ENCODE results near the gene ZNF287.
A peak's percentile ranks its signal among the peaks of the same experiment; 100 is the strongest.

Gene ZNF287

GRCh38 chr17:16515933-16516332 lies 53.1 kb downstream of the ZNF287 start:
- DNase-seq: peak; percentile 19

DNA sequence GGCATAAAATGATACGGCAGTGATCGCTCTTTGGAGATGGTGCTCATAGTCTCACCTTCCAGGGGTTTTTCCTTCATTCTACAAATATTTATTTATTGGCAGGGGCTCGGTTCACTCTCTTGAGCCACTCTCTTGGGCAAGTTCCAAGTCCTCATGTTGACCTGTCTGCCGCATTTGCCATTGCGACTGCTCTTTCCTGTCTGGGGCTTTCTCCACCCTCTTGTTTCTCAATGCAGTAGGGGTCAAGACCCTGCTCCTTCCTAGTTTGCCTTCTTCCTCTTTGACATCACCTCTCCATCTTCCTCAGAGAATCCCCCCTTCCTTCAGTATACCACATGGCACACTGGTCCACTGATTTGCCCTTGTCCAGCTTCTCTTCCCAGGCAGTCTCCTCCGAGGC lies 55.1 kb downstream of the ZNF287 start:
- peak; percentile 64 for DNase-seq

GRCh38 chr17:16512011-16512410 lies 57.0 kb downstream of the ZNF287 start:
- DNase-seq: peak; percentile 82

GRCh38 chr17:16511593-16511992 lies 57.4 kb downstream of the ZNF287 start:
- DNase-seq: no peak

GRCh38 chr17:16507918-16508533 lies 61.0 kb downstream of the ZNF287 start:
- peak; percentile 27 for DNase-seq

DNA sequence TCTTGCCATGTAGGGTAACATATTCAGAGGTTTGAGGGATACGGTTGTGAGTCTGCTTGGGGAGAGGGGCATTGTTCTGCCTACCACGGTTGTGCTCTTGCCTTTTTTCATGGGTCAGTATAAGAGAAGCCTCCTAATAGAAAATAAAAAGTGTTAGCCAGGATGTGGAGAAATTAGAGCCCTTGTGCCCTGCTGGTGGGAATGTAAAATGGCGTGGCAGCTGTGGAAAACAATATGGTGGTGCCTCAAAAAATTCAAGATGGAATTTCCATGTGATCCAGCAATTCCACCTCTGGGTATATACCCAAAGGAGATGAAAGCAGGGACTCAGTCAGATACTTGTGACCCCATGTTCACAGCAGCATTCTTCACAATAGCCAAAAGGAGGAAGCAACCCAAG lies 62.8 kb downstream of the ZNF287 start:
- no peak for DNase-seq

- DNase-seq: no peak
Observed at GRCh38 chr17:16504984-16505383, 64.0 kb downstream of the ZNF287 start.
